ENCODE results near the gene PTPN23.
A peak's percentile ranks its signal among the peaks of the same experiment; 100 is the strongest.

PTPN23 gene

DNA sequence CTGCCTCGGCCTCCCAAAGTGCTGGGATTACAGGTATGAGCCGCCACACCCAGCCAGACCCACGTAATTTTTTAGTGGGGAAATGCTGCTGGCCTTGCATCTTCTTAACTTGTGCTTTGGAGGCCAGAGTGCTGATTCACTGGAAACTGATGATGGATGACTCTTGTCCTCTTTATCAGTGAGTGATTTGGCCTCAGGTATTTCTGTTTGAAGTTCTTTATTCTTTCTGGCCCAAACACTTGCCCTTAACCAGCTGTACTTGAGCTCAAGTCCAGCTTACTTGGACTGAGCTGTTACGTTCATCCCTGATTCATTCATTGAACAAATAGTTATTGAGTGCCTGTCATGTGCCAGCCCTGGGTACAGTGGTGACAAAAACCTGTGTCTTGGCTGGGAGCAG is 4.2 kb downstream of the PTPN23 start:
- H3K4me2 ChIP-seq (ENCODE audit: low read depth, low read length, poor library complexity, severe bottlenecking): peak overlapping the region; percentile 51
- H3K9me2 ChIP-seq (replicated peaks; ENCODE audit: low read depth, low read length): no peaks in the 10 kb centered on the region
- H3K27me3 ChIP-seq (ENCODE audit: insufficient read depth, low read length, poor library complexity, severe bottlenecking): no peaks in the 10 kb centered on the region

DNA sequence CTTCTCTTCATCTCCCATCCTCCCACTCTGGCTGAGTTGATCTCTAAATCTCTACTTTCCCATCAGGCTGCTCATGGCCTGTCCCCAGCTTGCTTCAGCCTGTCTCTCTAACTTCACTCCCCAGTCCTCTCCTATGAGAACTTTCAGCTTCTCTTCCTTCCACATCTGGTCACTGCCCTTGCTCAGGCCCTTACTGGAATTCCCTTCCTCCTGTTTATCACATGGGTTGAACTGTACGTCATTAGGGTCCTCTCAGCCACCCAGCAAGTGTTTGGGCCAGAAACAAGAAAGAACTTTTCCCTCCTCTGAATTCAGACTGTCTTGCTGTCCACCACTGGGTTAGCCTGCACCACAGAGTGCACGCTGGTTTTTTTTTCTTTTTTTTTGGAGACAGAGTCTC is 5.0 kb downstream of the PTPN23 start:
- no peak overlapping the region for H3K9ac ChIP-seq (ENCODE audit: low read depth, low read length, poor library complexity, severe bottlenecking)
- H3K4me2 ChIP-seq (ENCODE audit: low read depth, low read length, poor library complexity, severe bottlenecking): peak overlapping the region; percentile 51
- H4K20me1 ChIP-seq (ENCODE audit: insufficient read depth, low read length, poor library complexity, severe bottlenecking): peaks cover 47% of the 10 kb centered on the region
- no peaks in the 10 kb centered on the region for H3K9me2 ChIP-seq (replicated peaks; ENCODE audit: low read depth, low read length)
- peaks cover 26% of the 10 kb centered on the region for H3K4me1 ChIP-seq (ENCODE audit: insufficient read depth, low read length, poor library complexity, severe bottlenecking)
- TF ChIP-seq, protein P1, sequence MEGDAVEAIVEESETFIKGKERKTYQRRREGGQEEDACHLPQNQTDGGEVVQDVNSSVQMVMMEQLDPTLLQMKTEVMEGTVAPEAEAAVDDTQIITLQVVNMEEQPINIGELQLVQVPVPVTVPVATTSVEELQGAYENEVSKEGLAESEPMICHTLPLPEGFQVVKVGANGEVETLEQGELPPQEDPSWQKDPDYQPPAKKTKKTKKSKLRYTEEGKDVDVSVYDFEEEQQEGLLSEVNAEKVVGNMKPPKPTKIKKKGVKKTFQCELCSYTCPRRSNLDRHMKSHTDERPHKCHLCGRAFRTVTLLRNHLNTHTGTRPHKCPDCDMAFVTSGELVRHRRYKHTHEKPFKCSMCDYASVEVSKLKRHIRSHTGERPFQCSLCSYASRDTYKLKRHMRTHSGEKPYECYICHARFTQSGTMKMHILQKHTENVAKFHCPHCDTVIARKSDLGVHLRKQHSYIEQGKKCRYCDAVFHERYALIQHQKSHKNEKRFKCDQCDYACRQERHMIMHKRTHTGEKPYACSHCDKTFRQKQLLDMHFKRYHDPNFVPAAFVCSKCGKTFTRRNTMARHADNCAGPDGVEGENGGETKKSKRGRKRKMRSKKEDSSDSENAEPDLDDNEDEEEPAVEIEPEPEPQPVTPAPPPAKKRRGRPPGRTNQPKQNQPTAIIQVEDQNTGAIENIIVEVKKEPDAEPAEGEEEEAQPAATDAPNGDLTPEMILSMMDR (conservative IDR thresholded peaks at IDR 0.05; ENCODE audit: low read length): no peak
- no peak for TF ChIP-seq EZH2phosphoT487 (IDR thresholded peaks at IDR 0.05; ENCODE audit: borderline replicate concordance)
- H3K27me3 ChIP-seq (ENCODE audit: insufficient read depth, low read length, poor library complexity, severe bottlenecking): no peaks in the 10 kb centered on the region
- H3F3A ChIP-seq (ENCODE audit: low read depth): no peaks in the 10 kb centered on the region
- peaks cover 10% of the 10 kb centered on the region; the same call in 1 of the 2 replicates for H3K36me3 ChIP-seq (ENCODE audit: insufficient read depth, low read length)
- no peaks in the 10 kb centered on the region for H3K9me3 ChIP-seq (ENCODE audit: insufficient read depth, low read depth, low read length)
- H3K79me2 ChIP-seq (ENCODE audit: insufficient read depth, low read length): peaks cover 91% of the 10 kb centered on the region
- H2AFZ ChIP-seq (ENCODE audit: low read length): no peak overlapping the region
- H3K4me3 ChIP-seq (ENCODE audit: low read length, poor library complexity, severe bottlenecking): no peak overlapping the region

More for the DNA sequence above, 4.2 kb downstream of the PTPN23 start:
- Histone ChIP-seq H3K9ac (ENCODE audit: low read depth, low read length, poor library complexity, severe bottlenecking) (no peak overlapping the region), H4K20me1 (ENCODE audit: insufficient read depth, low read length, poor library complexity, severe bottlenecking) (peaks cover 41% of the 10 kb centered on the region), H3K4me1 (ENCODE audit: insufficient read depth, low read length, poor library complexity, severe bottlenecking) (peaks cover 27% of the 10 kb centered on the region), H3F3A (ENCODE audit: low read depth) (no peaks in the 10 kb centered on the region), H3K4me3 (ENCODE audit: low read length, poor library complexity, severe bottlenecking) (no peak overlapping the region), H3K9me3 (ENCODE audit: insufficient read depth, low read depth, low read length) (no peaks in the 10 kb centered on the region), H3K79me2 (ENCODE audit: insufficient read depth, low read length) (peaks cover 88% of the 10 kb centered on the region), H3K36me3 (ENCODE audit: insufficient read depth, low read length) (peaks cover 10% of the 10 kb centered on the region; the same call in 1 of the 2 replicates), H2AFZ (ENCODE audit: low read length) (no peak overlapping the region)
- TF ChIP-seq, protein P1 (conservative IDR thresholded peaks at IDR 0.05; ENCODE audit: low read length): no peak
- TF ChIP-seq EZH2phosphoT487 (IDR thresholded peaks at IDR 0.05; ENCODE audit: borderline replicate concordance): no peak

DNA sequence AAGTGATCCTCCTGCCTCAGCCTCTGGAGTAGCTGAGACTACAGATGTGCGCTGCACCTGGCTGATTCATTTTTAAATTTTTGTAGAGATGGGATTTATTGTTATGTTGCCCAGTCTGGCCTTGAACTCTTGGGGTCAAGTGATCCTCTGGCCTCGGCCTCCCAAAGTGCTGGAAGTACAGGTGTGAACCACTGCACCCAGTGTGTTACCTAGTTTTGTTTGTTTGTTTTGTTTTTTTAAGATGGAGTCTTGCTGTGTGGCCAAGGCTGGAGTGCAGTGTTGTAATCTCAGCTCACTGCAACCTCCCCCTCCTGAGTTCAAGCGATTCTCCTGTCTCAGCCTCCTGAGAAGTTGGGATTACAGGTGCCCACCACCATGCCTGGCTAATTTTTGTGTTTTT is 12.1 kb downstream of the PTPN23 start:
- Histone ChIP-seq H3K27me3 (ENCODE audit: insufficient read depth, low read length, poor library complexity, severe bottlenecking) (no peaks in the 10 kb centered on the region), H3K9me2 (replicated peaks; ENCODE audit: low read depth, low read length) (no peaks in the 10 kb centered on the region), H2AFZ (ENCODE audit: low read length) (no peak overlapping the region), H3K4me2 (ENCODE audit: low read depth, low read length, poor library complexity, severe bottlenecking) (no peak overlapping the region), H3K4me1 (ENCODE audit: insufficient read depth, low read length, poor library complexity, severe bottlenecking) (no peaks in the 10 kb centered on the region), H3K4me3 (ENCODE audit: low read length, poor library complexity, severe bottlenecking) (no peak overlapping the region), H4K20me1 (ENCODE audit: insufficient read depth, low read length, poor library complexity, severe bottlenecking) (peaks cover 24% of the 10 kb centered on the region), H3K36me3 (ENCODE audit: insufficient read depth, low read length) (peaks cover 27% of the 10 kb centered on the region; the same call in 1 of the 2 replicates), H3F3A (ENCODE audit: low read depth) (no peaks in the 10 kb centered on the region), H3K9me3 (ENCODE audit: insufficient read depth, low read depth, low read length) (no peaks in the 10 kb centered on the region), H3K9ac (ENCODE audit: low read depth, low read length, poor library complexity, severe bottlenecking) (no peak overlapping the region), H3K79me2 (ENCODE audit: insufficient read depth, low read length) (peaks cover 76% of the 10 kb centered on the region)
- TF ChIP-seq EZH2phosphoT487 (IDR thresholded peaks at IDR 0.05; ENCODE audit: borderline replicate concordance): no peak
- TF ChIP-seq, protein P1 (conservative IDR thresholded peaks at IDR 0.05; ENCODE audit: low read length): no peak
